VCaP (cell line): Measurements from ENCODE around the gene PRL.

ENCODE experiments used
- H3K27ac ChIP-seq: fragments of 450-650 bp; 2 replicates; pipeline ENCODE4 v1.5.1; 2017
- TF ChIP-seq, protein P1 (sequence below): fragments of 450-650 bp; conservative IDR thresholded peaks from 2 replicates; pipeline ENCODE4 v1.5.1; 2017; ENCODE audit warnings: mild to moderate bottlenecking, moderate library complexity

PRL gene

DNA sequence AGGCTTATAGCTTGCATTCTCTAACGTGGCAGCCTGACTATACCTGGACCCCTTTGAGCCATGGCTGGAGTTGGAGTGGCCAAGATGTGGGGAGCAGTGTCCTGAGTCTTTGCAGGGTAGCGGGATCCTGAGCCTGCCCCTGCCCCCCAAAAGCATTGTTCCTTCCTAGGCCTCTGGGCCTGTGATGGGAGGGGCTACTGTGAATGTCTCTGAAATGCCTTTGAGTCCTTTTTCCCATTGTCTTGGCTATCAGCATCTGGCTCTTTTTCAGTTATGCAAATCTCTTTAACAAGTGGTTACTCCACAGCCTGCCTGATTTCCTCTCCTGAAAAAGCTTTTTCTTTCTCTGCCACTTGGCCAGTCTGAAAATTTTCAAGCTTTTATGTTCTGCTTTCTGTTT is 17.0 kb upstream of the PRL start:
- TF ChIP-seq, protein P1, sequence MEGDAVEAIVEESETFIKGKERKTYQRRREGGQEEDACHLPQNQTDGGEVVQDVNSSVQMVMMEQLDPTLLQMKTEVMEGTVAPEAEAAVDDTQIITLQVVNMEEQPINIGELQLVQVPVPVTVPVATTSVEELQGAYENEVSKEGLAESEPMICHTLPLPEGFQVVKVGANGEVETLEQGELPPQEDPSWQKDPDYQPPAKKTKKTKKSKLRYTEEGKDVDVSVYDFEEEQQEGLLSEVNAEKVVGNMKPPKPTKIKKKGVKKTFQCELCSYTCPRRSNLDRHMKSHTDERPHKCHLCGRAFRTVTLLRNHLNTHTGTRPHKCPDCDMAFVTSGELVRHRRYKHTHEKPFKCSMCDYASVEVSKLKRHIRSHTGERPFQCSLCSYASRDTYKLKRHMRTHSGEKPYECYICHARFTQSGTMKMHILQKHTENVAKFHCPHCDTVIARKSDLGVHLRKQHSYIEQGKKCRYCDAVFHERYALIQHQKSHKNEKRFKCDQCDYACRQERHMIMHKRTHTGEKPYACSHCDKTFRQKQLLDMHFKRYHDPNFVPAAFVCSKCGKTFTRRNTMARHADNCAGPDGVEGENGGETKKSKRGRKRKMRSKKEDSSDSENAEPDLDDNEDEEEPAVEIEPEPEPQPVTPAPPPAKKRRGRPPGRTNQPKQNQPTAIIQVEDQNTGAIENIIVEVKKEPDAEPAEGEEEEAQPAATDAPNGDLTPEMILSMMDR = no peak
- peak overlapping the region; percentile 17; the same call in 1 of the 2 replicates for H3K27ac ChIP-seq

DNA sequence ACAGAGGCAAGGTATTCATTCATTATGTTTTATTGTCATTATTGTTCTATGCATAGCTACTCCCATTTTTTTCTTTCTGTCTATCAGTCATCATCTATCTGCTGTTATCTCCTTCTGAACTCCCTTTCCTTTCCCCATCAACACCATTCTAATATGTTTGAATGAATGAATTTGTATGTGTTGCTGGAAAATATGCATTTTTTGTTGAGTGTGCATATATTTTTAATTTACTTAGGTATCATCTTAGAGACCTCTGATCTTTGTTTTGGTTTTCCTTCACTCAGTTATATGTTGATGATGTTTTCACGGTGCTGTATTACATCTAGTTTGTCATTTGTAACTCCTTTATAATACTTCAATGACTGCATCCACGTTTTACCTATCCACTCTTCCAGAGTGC is 12.1 kb upstream of the PRL start:
- TF ChIP-seq, protein P1 = no peak
- no peak overlapping the region for H3K27ac ChIP-seq

DNA sequence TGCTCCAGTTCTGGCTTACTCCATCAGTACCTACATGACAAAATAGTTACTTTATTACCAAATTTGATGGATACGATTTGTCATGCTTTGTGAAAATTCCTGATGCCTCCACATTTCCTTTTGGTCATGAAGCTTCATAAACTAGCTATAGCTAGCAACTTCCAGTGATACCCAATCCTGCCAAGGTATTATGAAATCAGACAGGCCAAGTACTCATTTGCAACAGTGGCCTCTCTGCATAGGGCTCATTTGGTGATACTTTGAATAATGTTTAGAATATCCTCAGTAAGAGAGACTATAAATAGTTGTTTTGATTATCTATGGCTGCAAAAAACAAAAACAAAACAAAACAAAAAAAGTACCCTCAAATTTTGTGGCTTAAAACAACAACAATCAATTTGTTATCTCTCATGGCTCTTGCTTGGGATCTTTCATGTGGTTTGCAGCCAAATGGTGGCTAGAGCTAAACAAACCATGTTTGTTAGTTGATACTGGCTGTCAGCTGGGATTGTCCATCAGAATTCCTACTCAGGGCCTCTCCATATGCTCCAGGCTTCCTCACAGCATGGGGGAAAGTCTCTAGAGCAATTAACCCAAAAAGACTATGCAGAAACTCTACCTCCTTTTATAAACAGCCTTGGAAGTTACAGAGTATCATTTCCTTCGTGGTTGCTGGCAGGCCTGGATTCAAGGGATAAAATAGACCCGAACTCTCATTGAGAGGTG is 10.1 kb upstream of the PRL start:
- TF ChIP-seq, protein P1 = no peak
- no peak overlapping the region for H3K27ac ChIP-seq

DNA sequence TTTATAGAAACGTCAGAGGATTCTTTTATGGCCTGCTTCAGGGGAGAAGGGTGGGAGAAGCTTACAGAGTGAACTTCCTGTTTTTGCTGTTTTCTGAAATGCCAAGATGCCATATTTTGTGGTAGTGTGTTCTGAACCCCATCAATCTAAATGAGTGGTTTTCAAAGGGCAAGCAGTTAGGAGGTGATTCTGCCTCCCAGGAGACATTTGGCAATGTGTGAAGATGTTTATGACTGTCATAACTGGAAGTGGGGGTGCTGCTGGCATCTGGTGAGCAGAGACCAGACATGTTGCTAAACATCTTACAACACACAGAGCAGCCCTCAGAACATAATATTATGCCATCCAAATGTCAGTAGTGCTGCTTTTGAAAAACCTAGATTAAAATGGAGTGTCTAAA is 6.0 kb upstream of the PRL start:
- TF ChIP-seq, protein P1 = no peak
- H3K27ac ChIP-seq = no peak overlapping the region

DNA sequence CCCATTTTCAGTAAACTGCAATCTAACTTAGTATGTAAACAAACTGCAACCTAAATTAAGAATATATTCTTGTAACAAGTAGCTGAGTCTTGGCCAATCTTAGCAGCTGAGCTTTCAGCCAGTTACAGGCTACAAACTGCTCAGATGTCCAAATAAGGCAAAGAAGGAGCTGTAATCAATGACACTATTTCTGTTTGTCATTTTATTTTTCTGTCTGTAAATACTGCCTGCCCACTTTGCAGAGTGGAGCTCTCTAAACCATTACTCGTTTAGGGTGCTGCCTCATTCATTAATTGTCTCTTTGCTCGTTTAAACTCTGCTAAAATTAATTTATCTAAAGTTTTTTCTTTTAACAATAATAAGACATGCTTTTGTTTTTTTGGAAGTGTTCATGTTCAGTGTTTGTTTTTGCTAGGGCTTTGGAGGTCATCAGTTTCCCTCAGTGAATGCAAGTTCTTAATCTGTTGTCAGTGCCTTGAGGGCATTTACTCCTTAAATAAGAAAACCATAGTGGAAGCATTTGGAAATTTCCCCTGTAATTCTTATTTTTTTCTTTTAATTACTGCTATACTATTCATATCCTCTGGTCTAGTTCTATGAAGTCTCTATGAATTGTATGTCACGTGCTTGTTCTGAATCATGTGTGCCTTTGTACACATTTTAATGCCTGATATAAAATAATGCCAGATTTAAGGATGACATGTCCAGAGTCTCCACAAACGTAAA is 3.6 kb upstream of the PRL start:
- TF ChIP-seq, protein P1 = no peak
- no peak overlapping the region for H3K27ac ChIP-seq

DNA sequence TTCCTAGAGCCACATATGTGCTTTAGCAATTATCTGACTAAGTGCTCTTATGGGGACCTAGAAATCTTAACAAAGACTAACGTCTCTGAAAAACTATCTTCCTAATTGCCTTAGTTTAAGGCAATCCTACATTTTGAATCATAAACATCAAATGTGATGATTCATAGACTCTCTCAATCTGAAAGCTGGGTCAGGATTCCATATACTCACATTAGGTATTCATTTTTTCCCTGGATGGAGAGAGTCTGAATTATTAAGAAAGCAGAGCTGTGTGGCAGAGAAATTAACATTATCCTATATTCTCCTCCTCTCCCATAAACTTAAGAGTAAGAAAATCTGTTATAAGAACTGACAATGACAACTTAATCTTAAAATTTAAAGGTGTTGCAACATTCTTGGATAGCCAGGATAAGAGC is 1.6 kb upstream of the PRL start:
- TF ChIP-seq, protein P1 = no peak
- H3K27ac ChIP-seq = no peak overlapping the region

DNA sequence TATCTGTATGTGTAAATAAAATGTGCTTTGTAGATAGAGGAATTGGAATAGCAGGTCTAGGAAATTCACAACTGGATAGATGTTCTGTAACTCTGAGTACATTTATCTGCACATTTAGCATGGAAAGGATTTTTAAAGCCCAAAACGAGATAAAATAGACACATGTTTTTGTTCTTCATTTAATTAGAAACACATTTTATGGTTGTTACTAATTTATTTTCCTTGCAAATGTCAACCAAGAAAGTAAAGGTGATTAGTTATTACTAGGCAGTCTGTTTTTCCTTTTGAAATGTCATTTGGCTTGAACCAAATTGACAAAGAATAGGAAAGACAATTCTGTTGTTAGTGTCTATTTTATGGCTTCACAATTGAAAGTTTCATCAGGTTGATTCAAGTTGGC is 769 bp downstream of the PRL start:
- TF ChIP-seq, protein P1 = no peak
- no peak overlapping the region for H3K27ac ChIP-seq
